Naive B cell (primary cell): ENCODE results near the gene AGAP1. TPM values are rescaled to one million over a fixed set of nuclear protein-coding genes. Genes with fewer than 3 reads are reported as not detected.

Source experiments
- ATAC-seq, 2 donors: fragments of 150-1000 bp; cut with Tn5 transposase; 2 replicates each; pipeline ENCODE4 v1.10.0; 2021; ENCODE audit warnings: low read depth in 2 of 2, mild to moderate bottlenecking in 2 of 2, moderate library complexity in 2 of 2
- DNase-seq: peaks from one replicate; pipeline ENCODE4 v3.0.0; 2022
- H3K27ac Mint-ChIP-seq, 6 donors: one replicate each; pipeline ENCODE4 v1.8.0; 2020 to 2022; ENCODE audit warnings: mild to moderate bottlenecking in 6 of 6, mixed read lengths in 6 of 6, moderate library complexity in 5 of 6, inconsistent platforms in 2 of 6
- H3K27me3 Mint-ChIP-seq, 3 donors: one replicate each; pipeline ENCODE4 v1.8.0; 2021 to 2022; ENCODE audit warnings: mixed read lengths in 3 of 3, mild to moderate bottlenecking in 1 of 3
- H3K36me3 Mint-ChIP-seq, 2 donors: one replicate each; pipeline ENCODE4 v1.8.0; 2020 to 2022; ENCODE audit warnings: mixed read lengths in 2 of 2, inconsistent platforms in 1 of 2, mild to moderate bottlenecking in 1 of 2
- H3K4me1 Mint-ChIP-seq, 3 donors: one replicate each; pipeline ENCODE4 v1.8.0; 2020 to 2022; ENCODE audit warnings: mixed read lengths in 3 of 3, inconsistent platforms in 1 of 3, mild to moderate bottlenecking in 1 of 3, moderate library complexity in 1 of 3
- H3K4me3 Mint-ChIP-seq, 8 donors: one replicate each; pipeline ENCODE4 v1.8.0; 2020 to 2022; ENCODE audit warnings: mild to moderate bottlenecking in 8 of 8, mixed read lengths in 8 of 8, moderate library complexity in 8 of 8, inconsistent platforms in 2 of 8
- H3K9me3 Mint-ChIP-seq, 7 donors: one replicate each; pipeline ENCODE4 v1.8.0; 2020 to 2022; ENCODE audit warnings: mixed read lengths in 7 of 7, mild to moderate bottlenecking in 5 of 7, inconsistent platforms in 2 of 7, moderate library complexity in 1 of 7
- polyA plus RNA-seq, 6 donors: library from polyadenylated mRNA; unstranded; fragments of 300-500 nt; fragmentation: Illumina TruSeq; gene quantifications; one replicate each; pipeline ENCODE4 v1.2.3, GENCODE V29; 2021; ENCODE audit warnings: low read depth in 6 of 6

Gene AGAP1
- polyA plus RNA-seq, 6 donors from 2014 or later, result not detected

DNA sequence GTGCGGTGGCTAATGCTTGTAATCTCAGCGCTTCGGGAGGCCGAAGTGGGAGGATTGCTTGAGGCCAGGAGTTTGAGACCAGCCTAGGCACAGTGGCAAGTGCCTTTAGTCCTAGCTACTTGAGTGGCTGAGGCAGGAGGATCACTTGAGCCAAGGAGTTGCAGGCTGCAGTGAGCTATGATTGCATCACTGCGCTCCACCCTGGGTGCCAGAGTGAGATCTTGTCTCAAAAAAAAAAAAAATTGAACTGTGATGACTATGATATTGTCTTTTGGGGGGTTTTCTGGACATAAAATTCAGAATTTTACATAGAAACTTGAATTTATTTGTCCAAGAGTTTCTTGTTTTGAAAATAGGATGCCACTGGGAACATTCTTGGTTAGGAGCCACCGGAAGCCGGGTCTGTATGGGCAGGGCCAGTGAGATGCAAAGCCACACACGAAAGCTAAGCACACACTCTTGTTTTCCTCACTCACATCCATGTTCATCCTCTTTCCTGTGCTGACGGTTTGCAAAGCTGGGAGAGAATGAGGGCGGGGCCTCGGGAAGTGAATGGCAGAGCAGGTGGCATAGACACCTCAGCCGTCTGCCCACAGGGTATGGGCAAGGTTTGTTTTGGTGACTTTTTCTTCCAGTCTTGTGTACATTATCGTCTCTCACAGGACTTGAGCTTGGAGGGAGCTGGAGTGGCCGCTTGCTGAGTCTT lies 12.6 kb downstream of the AGAP1 start:
- H3K4me1 Mint-ChIP-seq, result no peaks in the 10 kb centered on the region
- peak overlapping the region in 1 of 8 donors; percentile 33 for H3K4me3 Mint-ChIP-seq
- H3K27ac Mint-ChIP-seq, result no peak overlapping the region
- H3K27me3 Mint-ChIP-seq, result peaks cover 18 to 47% (median 30%) of the 10 kb centered on the region in 3 donors
- ATAC-seq (no peak), DNase-seq (no peak)
- H3K36me3 Mint-ChIP-seq, result no peaks in the 10 kb centered on the region
- H3K9me3 Mint-ChIP-seq, result peaks cover 2 to 16% (median 7%) of the 10 kb centered on the region in 7 donors

DNA sequence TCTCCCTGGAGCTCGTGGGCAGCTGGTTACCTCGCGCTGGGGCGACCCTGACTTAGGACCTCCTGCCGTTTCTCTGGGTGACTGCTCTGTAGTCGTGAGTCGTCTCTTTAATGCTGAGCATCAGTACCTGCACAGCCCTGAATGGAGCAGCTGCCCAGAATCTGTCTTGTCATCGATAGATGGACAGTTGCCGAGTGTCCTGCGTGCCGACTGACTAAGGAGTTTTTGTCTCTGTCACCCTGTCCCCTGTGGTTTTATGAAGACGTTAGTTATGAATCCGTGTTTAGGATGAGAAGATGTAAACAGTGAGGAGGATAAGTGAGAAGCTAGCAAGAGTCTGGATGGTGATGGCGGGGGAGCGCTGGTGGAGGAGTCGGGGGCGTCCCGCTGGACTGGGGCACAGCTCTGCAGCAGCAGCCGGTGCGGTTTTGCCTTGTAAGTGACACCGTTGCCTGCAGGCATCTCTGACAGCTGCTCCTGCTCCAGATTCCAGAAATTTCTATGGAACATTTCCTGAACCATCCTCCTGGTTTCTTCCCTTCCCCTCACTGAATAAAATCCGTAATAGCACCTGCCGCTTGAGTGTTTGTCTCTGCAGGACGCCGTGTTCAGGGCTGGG lies 13.3 kb downstream of the AGAP1 start:
- peaks cover 2 to 16% (median 7%) of the 10 kb centered on the region in 7 donors for H3K9me3 Mint-ChIP-seq
- H3K4me1 Mint-ChIP-seq, result no peaks in the 10 kb centered on the region
- no peak overlapping the region for H3K27ac Mint-ChIP-seq
- peak overlapping the region in 1 of 8 donors; percentile 33 for H3K4me3 Mint-ChIP-seq
- ATAC-seq (no peak), DNase-seq (no peak)
- peaks cover 11 to 42% (median 24%) of the 10 kb centered on the region in 3 donors for H3K27me3 Mint-ChIP-seq
- H3K36me3 Mint-ChIP-seq, result no peaks in the 10 kb centered on the region

DNA sequence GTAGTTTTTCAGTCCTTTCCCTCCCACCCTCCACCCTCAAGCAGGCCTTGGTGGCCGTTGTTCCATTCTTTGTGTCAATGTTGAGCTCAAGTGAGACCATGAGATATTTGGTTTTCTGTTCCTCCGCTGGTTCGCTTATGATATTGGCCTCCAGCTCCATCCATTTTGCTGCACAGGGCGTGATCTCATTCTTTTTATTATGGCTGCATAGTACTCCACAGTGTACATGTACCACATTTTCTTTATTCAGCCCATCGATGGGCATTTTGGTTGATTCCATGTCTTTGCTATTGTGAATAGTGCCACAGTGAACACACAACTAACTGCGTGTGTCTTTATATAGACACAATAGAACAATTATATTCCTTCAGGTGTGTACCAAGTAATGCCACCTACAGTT lies 14.1 kb downstream of the AGAP1 start:
- no peak for ATAC-seq
- Mint-ChIP-seq H3K4me1 (no peaks in the 10 kb centered on the region), H3K9me3 (peaks cover 2 to 16% (median 7%) of the 10 kb centered on the region in 7 donors), H3K27ac (no peak overlapping the region), H3K4me3 (no peak overlapping the region), H3K36me3 (no peaks in the 10 kb centered on the region), H3K27me3 (peaks cover 10 to 33% (median 17%) of the 10 kb centered on the region in 3 donors)
- no peak for DNase-seq

DNA sequence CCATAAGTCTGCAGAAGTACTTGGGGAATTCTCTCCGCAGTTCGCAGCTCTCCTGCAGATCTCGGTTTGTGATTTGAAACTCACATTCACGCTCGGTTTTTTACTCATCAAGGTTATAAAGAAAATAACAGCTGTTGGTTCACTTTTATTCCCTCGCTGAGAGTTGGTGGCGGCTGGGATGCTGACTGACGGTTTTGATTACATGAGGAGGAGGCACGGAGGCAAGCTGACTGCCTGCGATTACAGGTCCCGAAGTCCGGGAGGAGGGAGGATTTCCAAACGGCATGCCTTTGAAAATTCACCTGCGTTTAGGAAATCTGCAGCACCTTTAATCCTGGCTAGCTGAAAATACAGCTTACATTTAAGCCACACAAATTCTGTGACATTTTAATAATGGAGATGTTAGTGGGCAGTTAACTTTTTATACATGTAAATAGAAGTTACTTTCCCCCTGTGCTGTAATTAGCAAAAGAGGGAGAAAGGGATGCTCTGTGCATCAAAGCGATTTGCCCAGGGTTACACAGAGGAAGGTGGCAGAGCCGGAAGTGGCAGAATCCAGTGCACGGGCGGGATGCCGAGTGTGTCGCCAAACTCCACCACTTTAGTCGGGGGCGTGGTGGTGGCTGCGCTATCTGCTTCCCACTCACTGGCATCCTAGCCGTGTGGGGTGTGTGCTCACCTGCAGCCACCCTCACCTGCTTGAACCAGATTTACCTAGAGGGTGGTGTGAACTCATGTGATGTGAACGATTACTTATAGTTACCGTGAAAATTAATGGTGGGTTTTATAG lies 14.7 kb downstream of the AGAP1 start:
- ATAC-seq (no peak), DNase-seq (no peak)
- peaks cover 2 to 16% (median 7%) of the 10 kb centered on the region in 7 donors for H3K9me3 Mint-ChIP-seq
- no peaks in the 10 kb centered on the region for H3K36me3 Mint-ChIP-seq
- peaks cover 10 to 27% (median 17%) of the 10 kb centered on the region in 3 donors for H3K27me3 Mint-ChIP-seq
- H3K4me1 Mint-ChIP-seq, result no peaks in the 10 kb centered on the region
- no peak overlapping the region for H3K27ac Mint-ChIP-seq
- H3K4me3 Mint-ChIP-seq, result no peak overlapping the region

DNA sequence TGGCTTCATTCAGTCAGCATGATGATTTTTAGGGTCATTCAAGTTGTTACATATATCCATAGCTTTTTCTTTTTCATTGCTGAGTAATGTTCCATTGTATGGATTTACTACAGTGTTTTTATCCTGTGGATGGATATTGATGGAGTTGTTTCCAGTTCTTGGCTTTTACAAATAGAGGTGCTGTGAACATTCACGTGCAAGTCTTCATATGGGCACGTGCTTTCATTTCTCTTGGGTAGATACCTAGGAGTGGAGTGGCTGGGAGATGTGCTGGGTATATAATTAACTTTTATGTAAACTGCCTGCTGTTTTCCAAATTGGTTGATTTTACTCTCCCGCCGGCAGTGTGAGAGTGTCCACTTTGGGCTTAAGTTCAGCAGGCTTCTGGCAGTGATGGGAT lies 16.5 kb downstream of the AGAP1 start:
- no peak overlapping the region for H3K4me3 Mint-ChIP-seq
- ATAC-seq (no peak), DNase-seq (no peak)
- peak overlapping the region in 1 of 6 donors; percentile 33 for H3K27ac Mint-ChIP-seq
- no peaks in the 10 kb centered on the region for H3K36me3 Mint-ChIP-seq
- no peaks in the 10 kb centered on the region for H3K4me1 Mint-ChIP-seq
- H3K27me3 Mint-ChIP-seq, result peaks cover 5 to 17% (median 9%) of the 10 kb centered on the region in 3 donors
- H3K9me3 Mint-ChIP-seq, result peaks cover 2 to 24% (median 7%) of the 10 kb centered on the region in 7 donors

DNA sequence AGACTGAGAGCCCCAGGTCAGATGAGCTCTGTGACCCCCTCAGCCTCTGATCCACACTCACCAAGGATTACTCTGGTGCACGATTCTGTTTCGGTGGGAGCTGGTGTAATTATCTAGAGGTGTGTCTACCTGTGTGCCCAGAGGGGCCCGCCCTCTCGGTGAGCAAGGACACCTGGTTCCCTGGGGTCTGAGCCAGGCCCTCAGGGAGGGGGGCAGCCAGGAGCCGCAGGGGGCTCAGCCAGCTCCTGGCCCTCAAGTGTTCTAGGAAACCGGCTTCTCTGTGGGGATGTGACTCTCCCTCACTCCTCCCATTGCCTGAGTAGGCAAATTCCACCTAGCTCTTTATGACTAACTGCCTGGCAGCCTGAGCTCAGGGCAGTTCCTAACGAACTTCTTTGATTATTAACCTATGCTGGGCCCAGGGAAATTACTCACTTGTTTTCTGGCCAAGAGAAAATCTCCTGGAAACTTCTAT lies 17.4 kb downstream of the AGAP1 start:
- Mint-ChIP-seq H3K36me3 (no peaks in the 10 kb centered on the region), H3K9me3 (peaks cover 2 to 29% (median 7%) of the 10 kb centered on the region in 7 donors), H3K4me3 (no peak overlapping the region), H3K4me1 (no peaks in the 10 kb centered on the region), H3K27ac (no peak overlapping the region), H3K27me3 (peaks cover 0 to 25% (median 4%) of the 10 kb centered on the region in 3 donors)
- ATAC-seq (no peak), DNase-seq (no peak)

DNA sequence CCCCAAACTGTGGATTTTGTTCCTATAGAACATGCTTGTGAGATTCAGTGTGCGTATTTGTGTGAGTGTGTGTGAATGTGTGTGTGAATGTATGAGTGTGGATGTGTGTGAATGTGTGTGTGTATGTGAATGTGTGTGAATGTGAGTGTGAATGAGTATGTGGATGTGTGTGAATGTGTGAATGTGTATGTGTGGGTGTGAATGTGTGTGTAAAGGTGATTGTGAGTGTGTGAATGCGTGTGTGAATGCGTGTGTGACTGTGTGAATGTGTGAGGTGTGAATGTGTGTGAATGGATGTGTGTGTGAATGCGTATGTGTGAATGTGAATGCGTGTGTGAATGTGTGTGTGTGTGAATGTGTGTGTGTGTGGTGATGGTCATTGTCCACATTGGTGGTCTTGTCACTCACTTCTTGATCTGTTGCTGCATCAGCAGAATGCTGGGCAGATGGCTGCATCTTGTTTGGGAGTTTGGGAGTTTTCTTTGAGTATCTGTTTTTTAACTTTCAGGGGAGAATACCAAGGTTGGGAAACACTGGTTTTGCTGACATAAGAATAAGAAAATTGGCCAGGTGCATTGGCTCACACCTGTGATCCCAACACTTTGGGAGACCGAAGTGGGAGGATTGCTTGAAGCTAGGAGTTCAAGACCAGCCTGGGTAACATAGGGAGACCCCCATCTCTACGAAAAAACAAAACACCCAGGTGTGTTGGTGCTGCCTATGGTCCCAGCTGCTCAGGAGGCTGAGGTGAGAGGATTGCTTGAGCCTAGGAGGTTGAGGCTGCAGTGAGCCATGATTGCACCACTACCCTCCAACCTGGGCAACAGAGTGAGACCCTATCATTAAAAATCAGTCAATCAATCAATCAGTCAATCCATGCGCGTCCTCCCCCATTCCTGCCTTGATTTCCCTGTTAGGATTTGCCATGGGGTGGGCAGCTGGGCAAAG lies 18.2 kb downstream of the AGAP1 start:
- Mint-ChIP-seq H3K4me1 (no peaks in the 10 kb centered on the region), H3K36me3 (no peaks in the 10 kb centered on the region), H3K27me3 (peaks cover 0 to 24% (median 0%) of the 10 kb centered on the region in 3 donors), H3K9me3 (peaks cover 2 to 29% (median 7%) of the 10 kb centered on the region in 7 donors), H3K27ac (no peak overlapping the region), H3K4me3 (no peak overlapping the region)
- DNase-seq, result no peak
- no peak for ATAC-seq

DNA sequence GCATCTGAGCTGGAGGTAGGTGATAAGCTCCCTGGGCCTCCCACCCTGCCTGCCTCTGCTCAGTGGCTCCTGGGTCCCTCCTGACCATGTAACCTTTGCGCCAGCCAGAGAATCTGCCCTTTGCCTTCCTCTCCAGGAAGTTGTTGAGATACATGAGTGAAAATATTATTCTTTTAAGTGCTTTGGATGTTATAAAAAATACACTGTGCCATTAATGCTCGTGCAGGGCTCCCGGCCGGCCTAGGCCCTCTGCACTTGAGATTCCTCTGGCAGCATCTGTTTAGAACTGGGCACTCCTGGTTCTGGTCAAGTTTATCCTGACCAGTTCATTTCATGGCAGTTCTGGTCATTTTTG lies 18.8 kb downstream of the AGAP1 start:
- Mint-ChIP-seq H3K4me1 (no peaks in the 10 kb centered on the region), H3K27ac (no peak overlapping the region), H3K9me3 (peaks cover 2 to 30% (median 7%) of the 10 kb centered on the region in 7 donors), H3K27me3 (peaks cover 0 to 25% (median 0%) of the 10 kb centered on the region in 3 donors), H3K36me3 (no peaks in the 10 kb centered on the region), H3K4me3 (no peak overlapping the region)
- DNase-seq (no peak), ATAC-seq (no peak)

DNA sequence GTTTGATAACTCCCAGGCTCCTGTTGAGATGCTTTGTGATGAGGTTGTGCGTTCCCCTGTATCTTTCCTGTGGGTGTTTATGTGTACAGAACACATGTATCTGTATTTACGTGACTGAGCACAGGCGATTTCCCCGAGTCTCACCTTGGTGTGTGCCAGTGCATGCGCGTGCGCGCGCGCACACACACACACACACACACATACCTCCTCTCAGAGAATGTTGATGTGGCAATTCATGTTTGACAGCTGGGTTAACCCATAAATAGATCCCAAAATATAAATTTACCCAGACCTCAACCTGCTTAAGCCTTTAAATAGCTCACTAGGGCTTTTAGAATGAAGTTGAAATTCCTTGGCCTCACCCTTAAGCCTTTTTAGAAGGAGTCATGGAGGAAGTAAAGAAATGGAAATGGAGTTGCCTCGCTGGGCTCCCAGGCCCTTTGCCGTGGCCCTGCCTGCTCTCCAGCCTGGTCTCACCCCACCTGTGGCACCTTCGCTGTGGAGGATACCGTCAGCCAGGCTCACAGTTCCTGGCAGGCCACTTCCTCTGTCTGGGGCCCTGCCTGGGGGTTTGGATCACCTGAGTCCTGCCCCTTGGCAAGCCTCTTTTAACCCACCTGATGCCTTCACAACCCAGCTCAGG lies 20.3 kb downstream of the AGAP1 start:
- Mint-ChIP-seq H3K4me1 (no peaks in the 10 kb centered on the region), H3K27ac (no peak overlapping the region), H3K9me3 (peaks cover 0 to 25% (median 5%) of the 10 kb centered on the region in 7 donors), H3K27me3 (peaks cover 0 to 25% (median 0%) of the 10 kb centered on the region in 3 donors), H3K36me3 (no peaks in the 10 kb centered on the region), H3K4me3 (no peak overlapping the region)
- ATAC-seq (no peak), DNase-seq (no peak)

DNA sequence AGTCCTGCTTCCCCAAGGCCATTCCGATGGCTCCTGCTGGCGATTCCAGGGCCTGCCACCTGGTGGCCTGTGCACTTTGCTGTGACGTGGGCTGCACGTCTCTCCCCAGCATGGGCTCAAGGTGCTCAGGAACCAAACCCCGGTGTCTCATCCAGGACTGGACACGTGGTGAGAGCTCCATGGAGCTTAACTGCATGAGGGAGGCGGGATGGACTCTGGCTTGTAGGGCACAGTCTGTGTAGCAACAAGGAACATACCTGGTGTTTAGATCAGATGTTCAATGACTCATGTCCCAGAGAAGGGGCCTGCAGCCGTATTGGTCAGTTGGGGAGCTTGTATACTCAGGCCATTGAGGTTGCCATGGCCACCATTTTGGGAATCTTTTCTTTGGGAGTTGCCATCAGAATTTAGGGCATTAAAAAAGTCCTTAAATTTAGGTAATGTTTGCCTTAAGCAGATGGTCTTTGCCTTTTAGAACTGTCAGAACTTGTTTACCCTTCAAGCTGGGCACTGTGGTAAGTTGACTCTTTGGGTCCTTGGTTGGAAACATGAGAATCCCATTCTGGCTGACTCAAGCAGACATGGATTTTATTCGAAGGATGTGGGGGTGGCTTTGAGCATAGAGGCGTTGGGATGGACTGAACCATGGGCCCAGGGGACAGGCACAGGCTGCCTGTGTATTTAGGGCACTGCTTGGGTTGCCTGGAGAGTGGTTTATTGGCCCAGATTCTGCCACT lies 21.0 kb downstream of the AGAP1 start:
- Mint-ChIP-seq H3K9me3 (peaks cover 0 to 25% (median 5%) of the 10 kb centered on the region in 7 donors), H3K4me1 (no peaks in the 10 kb centered on the region), H3K27ac (no peak overlapping the region), H3K36me3 (no peaks in the 10 kb centered on the region), H3K27me3 (peaks cover 0 to 21% (median 0%) of the 10 kb centered on the region in 3 donors), H3K4me3 (peak overlapping the region in 1 of 8 donors; percentile 48)
- ATAC-seq (no peak), DNase-seq (no peak)

DNA sequence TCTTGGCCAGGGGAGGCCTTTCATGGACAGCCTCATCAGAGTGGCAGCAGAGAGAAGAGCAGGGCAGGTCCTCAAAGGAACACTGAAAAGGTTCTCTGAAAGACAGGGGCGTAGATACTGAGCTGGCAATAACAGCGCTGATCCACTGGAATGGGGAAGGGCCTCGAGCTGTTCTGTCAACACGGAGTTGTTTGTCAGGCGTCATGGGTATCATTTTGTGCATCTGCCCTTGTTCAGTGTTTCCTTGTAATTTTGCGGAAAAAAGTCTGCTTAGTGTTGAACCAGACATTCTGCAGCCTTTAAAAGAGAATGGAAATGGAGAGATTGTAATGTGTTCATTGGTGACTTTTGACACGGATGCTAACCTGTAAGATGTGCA lies 21.5 kb downstream of the AGAP1 start:
- DNase-seq (no peak), ATAC-seq (no peak)
- H3K4me3 Mint-ChIP-seq, result peak overlapping the region in 1 of 8 donors; percentile 48
- H3K9me3 Mint-ChIP-seq, result peaks cover 0 to 22% (median 3%) of the 10 kb centered on the region in 7 donors
- no peaks in the 10 kb centered on the region for H3K4me1 Mint-ChIP-seq
- no peaks in the 10 kb centered on the region for H3K36me3 Mint-ChIP-seq
- H3K27me3 Mint-ChIP-seq, result peaks cover 0 to 16% (median 4%) of the 10 kb centered on the region in 3 donors
- no peak overlapping the region for H3K27ac Mint-ChIP-seq

DNA sequence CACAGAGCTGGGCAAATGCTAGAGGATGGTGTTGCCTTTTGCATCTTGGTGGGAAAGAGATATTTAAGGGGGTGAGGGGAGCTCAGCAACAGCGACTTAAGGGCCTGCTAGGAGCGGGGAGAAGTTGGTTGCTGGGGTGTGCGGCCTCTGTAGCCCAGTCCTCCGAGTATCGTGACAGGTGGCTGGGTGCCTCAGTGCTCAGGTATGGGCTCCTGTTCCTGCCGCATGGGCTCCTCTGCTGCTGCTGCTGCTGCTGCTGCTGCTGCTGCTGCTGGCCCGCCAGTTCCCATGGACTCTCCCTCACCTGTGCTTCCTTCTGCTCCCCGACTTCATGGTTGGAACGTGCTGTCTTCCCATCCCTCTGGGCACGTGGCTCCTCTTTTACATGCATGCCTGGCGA lies 22.0 kb downstream of the AGAP1 start:
- DNase-seq (no peak), ATAC-seq (no peak)
- Mint-ChIP-seq H3K4me1 (no peaks in the 10 kb centered on the region), H3K27me3 (peaks cover 5 to 12% (median 9%) of the 10 kb centered on the region in 3 donors), H3K36me3 (no peaks in the 10 kb centered on the region), H3K9me3 (peaks cover 0 to 19% (median 0%) of the 10 kb centered on the region in 7 donors), H3K4me3 (no peak overlapping the region), H3K27ac (no peak overlapping the region)
